GM12878 (cell line): ENCODE measurements around the gene ERN1. TPM values are rescaled to one million over a fixed set of nuclear protein-coding genes. Genes with fewer than 3 reads are reported as not detected.

Source experiments
- ATAC-seq: fragments of 200-7000 bp; cut with Tn5 transposase; 3 replicates; pipeline ENCODE4 v1.9.1; 2020; ENCODE audit warnings: mild to moderate bottlenecking, moderate library complexity
- BruUV-seq: library from RNA; stranded (reverse); fragments of 400-500 nt; replicated peaks from 2 replicates; lab custom pipeline; 2021; lab: Mats Ljungman, UMichigan
- CTCF ChIA-PET: fragments of 300-600 bp; sonication (Branson Sonifier 250); formaldehyde crosslinking; extraction: SDS; loops from one replicate; lab custom pipeline; 2021; ENCODE audit warnings: inconsistent platforms; lab: Yijun Ruan, JAX
- POLR2A ChIA-PET: fragments of 350-600 bp; formaldehyde crosslinking; extraction: SDS; loops from one replicate; lab custom pipeline; 2021; ENCODE audit warnings: inconsistent platforms; lab: Charles Lee
- RAD21 ChIA-PET: fragments of 300-600 bp; sonication (Branson Sonifier 250); formaldehyde crosslinking; loops from one replicate; lab custom pipeline; 2023; ENCODE audit warnings: antibody characterized with exemption; ENCODE audit not compliant: unreplicated experiment; lab: Charles Lee
- SMC1A ChIA-PET: fragments of 300-600 bp; sonication (Branson Sonifier 250); formaldehyde crosslinking; loops from one replicate; lab custom pipeline; 2023; ENCODE audit not compliant: unreplicated experiment, uncharacterized antibody; lab: Charles Lee
- DNase-seq: peaks from one replicate; pipeline ENCODE4 v3.0.0-alpha.2; 2011; ENCODE audit warnings: low read depth, low spot score
- FAIRE-seq: peaks from 3 replicates; lab custom pipeline; 2011; peaks lifted over from hg19 to GRCh38; lab: Jason Lieb, UNC
- H2AFZ ChIP-seq: 2 replicates; pipeline ENCODE4 v1.6.0; 2011; ENCODE audit warnings: low read depth, low read length, control low read depth; ENCODE audit not compliant: control insufficient read depth
- H3K27ac ChIP-seq: 2 replicates; pipeline ENCODE4 v1.5.1; 2011; ENCODE audit warnings: control low read depth; ENCODE audit not compliant: control insufficient read depth, insufficient read depth
- H3K27me3 ChIP-seq, 2 experiments: replicated peaks in 1 of 2; 2 replicates each; pipeline versions ENCODE4 v1.6.0 to v1.6.1; 2011; ENCODE audit warnings: low read length in 1 of 2; ENCODE audit not compliant: control insufficient read depth in 2 of 2, insufficient read depth in 2 of 2
- H3K36me3 ChIP-seq, 2 experiments: 2 replicates each; pipeline ENCODE4 v1.5.1; 2011; ENCODE audit warnings: low read length in 1 of 2; ENCODE audit not compliant: control insufficient read depth in 2 of 2, insufficient read depth in 2 of 2
- H3K4me1 ChIP-seq: 2 replicates; pipeline ENCODE4 v1.6.1; 2011; ENCODE audit warnings: mild to moderate bottlenecking, low read length, moderate library complexity, mixed read lengths; ENCODE audit not compliant: control insufficient read depth, insufficient read depth
- H3K4me2 ChIP-seq: 2 replicates; pipeline ENCODE4 v1.6.0; 2011; ENCODE audit warnings: control low read depth; ENCODE audit not compliant: control insufficient read depth, insufficient read depth
- H3K4me3 ChIP-seq: fragments of 200-600 bp; sonication (generic); 2 replicates; pipeline ENCODE4 v1.5.1; 2016
- H3K79me2 ChIP-seq: 2 replicates; pipeline ENCODE4 v1.6.0; 2011; ENCODE audit warnings: low read length; ENCODE audit not compliant: control insufficient read depth, insufficient read depth
- H3K9ac ChIP-seq: 2 replicates; pipeline ENCODE4 v1.8.0; 2011; ENCODE audit warnings: low read length, control low read depth, mixed read lengths; ENCODE audit not compliant: control insufficient read depth, insufficient read depth
- H3K9me3 ChIP-seq: replicated peaks from 3 replicates; pipeline ENCODE4 v1.5.1; 2011; ENCODE audit warnings: mild to moderate bottlenecking, low read length; ENCODE audit not compliant: control insufficient read depth, insufficient read depth
- H4K20me1 ChIP-seq: 2 replicates; pipeline ENCODE4 v1.6.0; 2011; ENCODE audit not compliant: control insufficient read depth, insufficient read depth
- ATF7 ChIP-seq: fragments of 450-650 bp; IDR thresholded peaks from 2 replicates; pipeline ENCODE4 v1.6.1; 2016; ENCODE audit warnings: low read depth, mild to moderate bottlenecking
- CHD2 ChIP-seq: IDR thresholded peaks from 2 replicates; pipeline ENCODE4 v1.6.1; 2011; ENCODE audit warnings: low read depth, low read length, improper control_type of control experiment, borderline replicate concordance
- E4F1 ChIP-seq: fragments of 450-650 bp; IDR thresholded peaks from 2 replicates; pipeline ENCODE4 v1.6.1; 2018; ENCODE audit warnings: borderline replicate concordance, mild to moderate bottlenecking; ENCODE audit not compliant: partially characterized antibody
- ESRRA ChIP-seq: IDR thresholded peaks from 2 replicates; pipeline ENCODE4 v1.6.1; 2012; ENCODE audit warnings: mild to moderate bottlenecking, low read length, improper control_type of control experiment
- FOXK2 ChIP-seq: fragments of 450-650 bp; IDR thresholded peaks from 2 replicates; pipeline ENCODE4 v1.6.1; 2017; ENCODE audit warnings: mild to moderate bottlenecking, moderate library complexity
- GATAD2B ChIP-seq: fragments of 450-650 bp; conservative IDR thresholded peaks from 2 replicates; pipeline ENCODE4 v1.6.1; 2017; ENCODE audit warnings: low read depth, mild to moderate bottlenecking, moderate library complexity
- IKZF2 ChIP-seq, 2 experiments: fragments of 450-650 bp; IDR thresholded peaks; 2 replicates each; pipeline ENCODE4 v1.6.1; 2017; ENCODE audit warnings: mild to moderate bottlenecking in 2 of 2, moderate library complexity in 2 of 2
- IRF4 ChIP-seq: IDR thresholded peaks from 2 replicates; pipeline ENCODE4 v1.6.1; 2011; ENCODE audit warnings: low read depth, low read length
- MEF2B ChIP-seq: fragments of 450-650 bp; IDR thresholded peaks from 2 replicates; pipeline ENCODE4 v1.6.1; 2018; ENCODE audit warnings: mild to moderate bottlenecking, moderate library complexity; ENCODE audit not compliant: partially characterized antibody, poor library complexity, severe bottlenecking
- MTA2 ChIP-seq: fragments of 450-650 bp; IDR thresholded peaks from 2 replicates; pipeline ENCODE4 v1.6.1; 2016; ENCODE audit warnings: low read depth, mild to moderate bottlenecking, moderate library complexity
- MXI1 ChIP-seq: fragments of 150-350 bp; IDR thresholded peaks from 2 replicates; pipeline ENCODE4 v1.6.1; 2011; ENCODE audit warnings: low read depth, mild to moderate bottlenecking, inconsistent platforms, low read length, improper control_type of control experiment
- NFYB ChIP-seq: IDR thresholded peaks from 2 replicates; pipeline ENCODE4 v1.6.1; 2011; ENCODE audit warnings: low read depth, mild to moderate bottlenecking, low read length, improper control_type of control experiment, moderate library complexity; ENCODE audit not compliant: insufficient read depth
- SIN3A ChIP-seq: IDR thresholded peaks from 2 replicates; pipeline ENCODE4 v1.6.1; 2012; ENCODE audit warnings: low read depth, low read length, improper control_type of control experiment
- ZBTB40 ChIP-seq: fragments of 450-650 bp; IDR thresholded peaks from 2 replicates; pipeline ENCODE4 v1.6.1; 2016; ENCODE audit warnings: mild to moderate bottlenecking, moderate library complexity, borderline replicate concordance
- WGBS: methylation state at CpG from one replicate; pipeline ENCODE4 v1.1.6; 2016; ENCODE audit warnings: low lambda C conversion rate; ENCODE audit not compliant: insufficient replicate concordance, insufficient coverage; ENCODE audit errors: missing lambda C conversion rate; 5-methylcytosine and 5-hydroxymethylcytosine counted together
- in situ Hi-C: fragments of 300-500 bp; cut with MboI; formaldehyde crosslinking; loops from 9 replicates; pipeline ENCODE4 v1.14.3; 2018; ENCODE audit warnings: mixed read lengths
- intact Hi-C: fragments of 100-400 bp; cut with micrococcal nuclease; formaldehyde crosslinking; loops from one replicate; pipeline ENCODE4 v1.14.2; 2022; ENCODE audit not compliant: unreplicated experiment
- polyA plus RNA-seq, 11 experiments: library from polyadenylated mRNA; depleted of rRNA in 4 of 11; unstranded in 6 of 11; stranded (reverse) in 5 of 11; fragments of >200 nt; fragmentation: Nextera tagmentation in 4 of 11; fragmentation: Illumina TruSeq in 1 of 11; extraction: Ambion mirVana in 4 of 11; extraction: Trizol in 1 of 11; gene quantifications; 1 replicate in 1 of 11; 2 replicates in 10 of 11; pipeline versions ENCODE4 v1.2.1 to v1.2.3, GENCODE V29; 2011 to 2016; ENCODE audit warnings: inconsistent platforms in 2 of 11, missing spikeins in 2 of 11, low read depth in 1 of 11
- total RNA-seq, 4 experiments: library from RNA; depleted of rRNA in 3 of 4; stranded (reverse); fragments of >200 nt in 3 of 4; fragmentation: Illumina TruSeq in 1 of 4; extraction: Trizol in 1 of 4; gene quantifications; 2 replicates each; pipeline versions ENCODE4 v1.2.1 to v1.2.3, GENCODE V29; 2013 to 2021

ERN1 gene
- total and polyA plus RNA-seq, 10 of the 15 experiments (the other 5 are each of a cell fraction or from before 2014, with no cell fraction given): 2.6 to 19.2 (median 7.6) TPM

GRCh38 chr17:64145751-64146417 is 15.9 kb upstream of the ERN1 start (continued):
- TF ChIP-seq IRF4 (no peak), E4F1 (no peak)
- TF ChIP-seq, all 136 proteins: peak for 73

GRCh38 chr17:64145375-64145750 is 15.4 kb upstream of the ERN1 start:
- POLR2A ChIA-PET: interaction anchor here (0.6 to 2.3 kb wide), 31 partner anchors 9 to 840 kb away, joined by 3 to 13 read pairs (median 3); partner anchors contain the start of genes CEP95, DDX5, ICAM2 and TEX2
- SMC1A ChIA-PET: interaction anchor here (0.7 to 5.7 kb wide), 16 partner anchors 13 to 226 kb away, joined by 3 to 50 read pairs (median 3); partner anchors contain the start of gene ICAM2
- no peak for FAIRE-seq
- H4K20me1 ChIP-seq: no peaks in the 10 kb centered on the region
- RAD21 ChIA-PET: interaction anchor here (0.6 to 2.5 kb wide), 19 partner anchors 10 to 509 kb away, joined by 3 to 22 read pairs (median 4); partner anchors contain the start of genes CD79B, ERN1 and ICAM2
- DNase-seq: no peak
- peak overlapping the region; percentile 75 for H3K4me3 ChIP-seq
- H3K79me2 ChIP-seq: peaks cover 20% of the 10 kb centered on the region
- under 1% methylated on average over 15 of the region's 15 CpGs for WGBS
- peaks cover 3% of the 10 kb centered on the region; the same call in 1 of the 2 replicates for H3K4me1 ChIP-seq
- intact Hi-C loops (loop anchor here (5.0 kb wide), 2 partner anchors 117 to 137 kb away; partner anchors contain the start of gene TEX2), in situ Hi-C loops (no loop called here)
- peak overlapping the region; percentile 75 for H3K9ac ChIP-seq
- BruUV-seq: TSS peak; percentile 95
- H3K27me3 ChIP-seq: no peaks in the 10 kb centered on the region
- peak overlapping the region; percentile 89 for H2AFZ ChIP-seq
- H3K4me2 ChIP-seq: peak overlapping the region; percentile 43
- H3K27ac ChIP-seq: peak overlapping the region; percentile 94
- no peaks in the 10 kb centered on the region for H3K9me3 ChIP-seq
- CTCF ChIA-PET: interaction anchor here (0.6 to 6.1 kb wide), 14 partner anchors 9 to 782 kb away, joined by 3 to 72 read pairs (median 4); partner anchors contain the start of gene ICAM2
- ATAC-seq: no peak; the same call in 1 of the 3 replicates
- H3K36me3 ChIP-seq: peaks cover 3 to 10% of the 10 kb centered on the region in 2 experiments
- TF ChIP-seq IKZF2 (IDR thresholded peaks at IDR 0.05): peak; percentile 23 to 27; a peak in 2 of 4 replicates
- peak; percentile 44; the same call in 1 of the 2 replicates for TF ChIP-seq MTA2
- TF ChIP-seq GATAD2B: 0 out of 2 replicates have a peak, but pooled peaks have one; percentile 3
- no peak for TF ChIP-seq SIN3A
- no peak for TF ChIP-seq NFYB
- TF ChIP-seq ATF7: 0 out of 2 replicates have a peak, but pooled peaks have one; percentile 93
- no peak for TF ChIP-seq FOXK2
- TF ChIP-seq ZBTB40: peak; percentile 35; the same call in 1 of the 2 replicates
- no peak for TF ChIP-seq CHD2
- TF ChIP-seq MXI1: no peak
- TF ChIP-seq ESRRA: 0 out of 2 replicates have a peak, but pooled peaks have one; percentile 22
- no peak for TF ChIP-seq MEF2B
